ENCODE results near the gene TBCD.
"Not testable (repeated sequence)": the region's sequence is repeated elsewhere in the genome, so short reads cannot be mapped to it uniquely, and the experiment has no call there.

The TBCD gene

GRCh38 chr17:82984751-82985427 is 233.0 kb downstream of the TBCD start:
- no peak for TF ChIP-seq CTCF (IDR thresholded peaks at IDR 0.05; ENCODE audit: poor library complexity, severe bottlenecking)
- no peak for DNase-seq (ENCODE audit: low spot score)
- no peaks in the 10 kb centered on the region for H3K36me3 ChIP-seq (ENCODE audit: low read depth)
- no peak overlapping the region for H3K4me3 ChIP-seq (ENCODE audit: severe bottlenecking)
- no peaks in the 10 kb centered on the region for H3K9me3 ChIP-seq (ENCODE audit: severe bottlenecking)
- no peaks in the 10 kb centered on the region for H3K4me1 ChIP-seq (ENCODE audit: insufficient read depth, poor library complexity, severe bottlenecking)
- H3K27ac ChIP-seq (ENCODE audit: poor library complexity, severe bottlenecking) = no peak overlapping the region
- no peak for ATAC-seq (ENCODE audit: low read depth)
- H3K27me3 ChIP-seq (ENCODE audit: insufficient read depth, poor library complexity, severe bottlenecking) = no peaks in the 10 kb centered on the region

GRCh38 chr17:82985428-82985805 is 233.6 kb downstream of the TBCD start:
- Histone ChIP-seq H3K36me3 (ENCODE audit: low read depth) (no peaks in the 10 kb centered on the region), H3K27ac (ENCODE audit: poor library complexity, severe bottlenecking) (no peak overlapping the region), H3K9me3 (ENCODE audit: severe bottlenecking) (no peaks in the 10 kb centered on the region), H3K27me3 (ENCODE audit: insufficient read depth, poor library complexity, severe bottlenecking) (no peaks in the 10 kb centered on the region), H3K4me3 (ENCODE audit: severe bottlenecking) (no peak overlapping the region), H3K4me1 (ENCODE audit: insufficient read depth, poor library complexity, severe bottlenecking) (no peaks in the 10 kb centered on the region)
- TF ChIP-seq CTCF (IDR thresholded peaks at IDR 0.05; ENCODE audit: poor library complexity, severe bottlenecking) = no peak
- ATAC-seq (ENCODE audit: low read depth) = no peak
- no peak for DNase-seq (ENCODE audit: low spot score)

- H3K27ac ChIP-seq (ENCODE audit: poor library complexity, severe bottlenecking) = no peak overlapping the region
- no peak overlapping the region for H3K4me3 ChIP-seq (ENCODE audit: severe bottlenecking)
- ATAC-seq (ENCODE audit: low read depth) (0 out of 3 replicates have a peak, but pooled peaks have one; percentile 33), DNase-seq (ENCODE audit: low spot score) (no peak)
- H3K36me3 ChIP-seq (ENCODE audit: low read depth) = no peaks in the 10 kb centered on the region
- no peak for TF ChIP-seq CTCF (IDR thresholded peaks at IDR 0.05; ENCODE audit: poor library complexity, severe bottlenecking)
- H3K4me1 ChIP-seq (ENCODE audit: insufficient read depth, poor library complexity, severe bottlenecking) = no peaks in the 10 kb centered on the region
- no peaks in the 10 kb centered on the region for H3K9me3 ChIP-seq (ENCODE audit: severe bottlenecking)
- no peaks in the 10 kb centered on the region for H3K27me3 ChIP-seq (ENCODE audit: insufficient read depth, poor library complexity, severe bottlenecking)
These were observed 234.1 kb downstream of the TBCD start for GRCh38 chr17:82985973-82986372.

- not testable (repeated sequence) for H3K4me3 ChIP-seq (ENCODE audit: severe bottlenecking); ATAC-seq (ENCODE audit: low read depth); DNase-seq (ENCODE audit: low spot score); H3K36me3 ChIP-seq (ENCODE audit: low read depth); H3K27me3 ChIP-seq (ENCODE audit: insufficient read depth, poor library complexity, severe bottlenecking); H3K27ac ChIP-seq (ENCODE audit: poor library complexity, severe bottlenecking); H3K4me1 ChIP-seq (ENCODE audit: insufficient read depth, poor library complexity, severe bottlenecking)
- peaks cover 11% of the 10 kb centered on the region for H3K9me3 ChIP-seq (ENCODE audit: severe bottlenecking)
These were observed 237.2 kb downstream of the TBCD start for GRCh38 chr17:82989051-82989450.

- no peaks in the 10 kb centered on the region for H3K4me1 ChIP-seq (ENCODE audit: insufficient read depth, poor library complexity, severe bottlenecking)
- DNase-seq (ENCODE audit: low spot score) (no peak), ATAC-seq (ENCODE audit: low read depth) (no peak)
- no peak overlapping the region for H3K4me3 ChIP-seq (ENCODE audit: severe bottlenecking)
- no peaks in the 10 kb centered on the region for H3K36me3 ChIP-seq (ENCODE audit: low read depth)
- H3K27me3 ChIP-seq (ENCODE audit: insufficient read depth, poor library complexity, severe bottlenecking) = no peaks in the 10 kb centered on the region
- H3K27ac ChIP-seq (ENCODE audit: poor library complexity, severe bottlenecking) = no peak overlapping the region
- peaks cover 11% of the 10 kb centered on the region for H3K9me3 ChIP-seq (ENCODE audit: severe bottlenecking)
- no peak for TF ChIP-seq CTCF (IDR thresholded peaks at IDR 0.05; ENCODE audit: poor library complexity, severe bottlenecking)
These were observed 238.0 kb downstream of the TBCD start for GRCh38 chr17:82989881-82990280.

Data from RWPE2 (cell line).